ENCODE data around the gene MMP24.
A peak's percentile ranks its signal among the peaks of the same experiment; 100 is the strongest.
"Not testable (repeated sequence)": the region's sequence is repeated elsewhere in the genome, so short reads cannot be mapped to it uniquely, and the experiment has no call there.

Gene MMP24

DNA sequence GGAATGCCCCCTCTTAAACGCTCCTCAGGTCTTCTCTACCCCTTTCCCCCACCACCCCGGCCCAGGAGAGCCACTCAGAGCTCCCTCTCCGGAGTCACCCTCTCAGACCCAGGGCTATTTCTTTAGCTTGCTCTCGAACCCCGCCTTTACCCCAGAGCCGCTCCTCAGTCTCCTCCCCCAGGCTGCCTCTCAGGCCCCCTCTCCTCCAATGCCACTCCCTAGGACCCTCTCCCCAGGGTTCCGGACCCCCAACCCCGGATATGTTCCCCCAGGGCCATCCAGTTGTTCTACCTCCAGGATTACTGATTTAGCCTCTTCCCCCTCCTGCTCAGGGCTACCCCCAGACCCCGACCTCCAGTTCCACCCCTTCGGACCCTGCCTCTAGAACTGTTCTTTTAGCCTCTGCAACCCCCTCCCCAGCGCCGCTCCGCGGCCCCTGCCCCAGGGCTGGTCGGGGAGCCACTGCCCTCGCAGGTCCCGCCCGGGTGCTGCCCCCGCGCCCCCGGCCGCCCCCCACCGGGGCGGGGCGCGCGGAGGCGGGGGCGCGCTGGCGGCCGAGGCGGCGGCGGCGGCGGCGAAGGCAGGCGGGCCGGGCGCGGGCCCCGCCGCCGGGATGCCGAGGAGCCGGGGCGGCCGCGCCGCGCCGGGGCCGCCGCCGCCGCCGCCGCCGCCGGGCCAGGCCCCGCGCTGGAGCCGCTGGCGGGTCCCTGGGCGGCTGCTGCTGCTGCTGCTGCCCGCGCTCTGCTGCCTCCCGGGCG is at the start of gene MMP24:
Gene MMP24, plus strand, starts transcription at position 565 of the 758 bp plus-strand sequence. Its CDS starts 49 bp downstream, at position 614.
- DNase-seq = no peak

DNA sequence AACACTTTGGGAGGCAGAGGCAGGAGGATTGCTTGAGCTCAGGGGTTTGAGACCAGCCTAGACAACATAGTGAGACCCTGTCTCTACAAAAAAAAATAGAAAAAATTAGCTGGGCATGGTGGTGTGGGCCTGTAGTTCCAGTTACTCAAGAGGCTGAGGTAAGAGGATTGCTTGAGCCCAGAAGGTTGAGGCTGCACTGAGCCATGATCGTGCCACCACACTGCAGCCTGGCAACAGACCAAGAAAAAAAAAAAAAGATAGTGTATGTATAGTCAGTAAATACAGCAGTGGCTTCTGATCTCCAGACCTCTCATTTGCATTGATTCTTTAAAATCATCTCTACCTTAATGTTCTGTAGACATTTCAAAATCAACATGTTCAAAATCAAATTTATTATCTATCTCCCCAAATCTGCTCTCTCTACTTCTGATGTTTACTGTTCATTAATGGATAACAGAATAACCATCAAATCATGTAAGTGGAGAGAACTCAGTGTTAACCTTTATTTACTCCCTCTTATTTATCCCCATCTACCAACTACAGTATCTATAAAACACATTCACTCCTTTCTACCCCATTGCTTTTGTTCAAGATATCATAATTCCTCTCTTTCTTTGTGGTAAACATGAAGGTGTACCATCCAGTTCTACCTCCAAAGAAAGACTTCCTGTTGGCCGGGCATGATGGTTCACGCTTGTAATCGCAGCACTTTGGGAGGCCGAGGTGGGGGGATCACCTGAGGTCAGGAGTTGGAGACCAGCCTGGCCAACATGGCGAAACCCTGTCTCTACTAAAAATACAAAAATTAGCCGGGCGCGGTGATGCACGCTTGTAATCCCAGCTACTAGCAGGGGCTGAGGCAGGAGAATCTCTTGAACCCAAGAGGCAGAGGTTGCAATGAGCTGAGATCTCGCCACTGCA is 46.9 kb upstream of the MMP24 start:
- no peak for DNase-seq

- no peak for DNase-seq
These were observed 46.2 kb upstream of the MMP24 start for GRCh38 chr20:35180266-35180665.

DNA sequence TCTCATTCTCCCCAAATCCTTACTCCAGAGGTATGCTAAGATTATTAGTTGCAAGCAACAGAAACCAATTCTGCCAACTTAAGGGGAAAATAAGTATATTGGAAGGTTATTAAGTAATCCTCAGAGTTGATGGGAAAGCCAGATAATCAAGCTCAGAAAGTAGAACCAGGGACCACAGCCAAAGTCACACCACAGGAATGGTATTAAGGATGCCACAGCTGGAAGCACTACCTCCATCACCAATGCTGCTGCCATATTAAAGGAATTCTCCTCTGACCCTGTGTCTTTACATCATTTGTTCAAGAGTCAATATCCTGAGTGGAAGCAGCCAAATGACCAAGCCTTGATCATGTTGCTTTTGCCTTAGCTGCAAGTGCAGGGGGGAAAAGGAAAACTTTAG is 44.8 kb upstream of the MMP24 start:
- no peak for DNase-seq

- not testable (repeated sequence) for DNase-seq
These were observed 39.7 kb upstream of the MMP24 start for GRCh38 chr20:35186691-35187289.

DNA sequence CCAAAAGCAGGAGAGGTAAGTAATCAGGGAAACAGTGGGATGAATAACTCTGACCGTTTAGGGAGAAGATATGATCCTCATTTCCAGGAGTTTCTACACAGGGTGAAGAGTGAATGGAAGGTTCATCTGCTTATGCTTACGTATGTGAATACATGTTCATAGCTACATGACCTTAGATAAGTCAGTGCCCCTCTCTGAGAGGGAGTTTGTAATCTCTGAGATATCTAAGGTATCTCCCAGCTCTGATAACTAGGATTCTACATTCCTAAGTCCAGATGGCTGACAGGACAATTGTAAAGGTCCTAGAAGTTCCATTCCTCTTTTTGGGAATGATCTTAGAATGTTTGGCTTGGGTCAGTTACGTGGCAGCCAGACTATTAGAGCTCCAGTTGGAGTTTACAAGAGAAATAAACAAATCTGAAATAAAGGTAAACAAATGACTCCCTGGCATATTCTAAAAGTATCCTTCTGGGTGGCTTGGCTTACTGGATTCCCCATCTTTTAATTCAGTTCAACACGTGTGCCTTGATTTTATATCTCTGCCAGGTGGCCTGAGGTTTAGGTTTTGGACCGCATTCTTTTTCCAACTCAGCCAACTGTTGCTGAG is 38.8 kb upstream of the MMP24 start:
- DNase-seq = no peak

DNA sequence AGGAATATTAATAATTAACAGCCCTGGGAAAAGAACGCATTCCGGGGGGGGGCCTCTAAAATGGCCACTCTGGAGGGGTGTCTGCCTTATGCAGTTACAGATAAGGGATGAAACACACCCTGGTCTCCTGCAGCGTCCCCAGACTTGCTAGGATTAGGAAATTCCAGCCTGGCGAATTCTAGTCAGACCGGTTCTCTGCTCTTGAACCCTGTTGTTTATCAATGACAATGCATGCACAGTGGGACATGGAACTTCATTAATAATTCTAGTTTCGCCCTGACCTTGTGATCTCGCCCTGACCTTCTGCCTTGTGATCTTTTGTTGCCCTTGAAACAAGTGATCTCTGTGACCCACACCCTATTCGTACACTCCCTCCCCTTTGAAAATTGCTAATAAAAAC is 37.3 kb upstream of the MMP24 start:
- not testable (repeated sequence) for DNase-seq

- DNase-seq = no peak
These were observed 35.9 kb upstream of the MMP24 start for GRCh38 chr20:35190556-35190955.

GRCh38 chr20:35191419-35192117 is 34.9 kb upstream of the MMP24 start:
- no peak for DNase-seq

- DNase-seq = no peak
These were observed 34.2 kb upstream of the MMP24 start for GRCh38 chr20:35192118-35192872.

DNA sequence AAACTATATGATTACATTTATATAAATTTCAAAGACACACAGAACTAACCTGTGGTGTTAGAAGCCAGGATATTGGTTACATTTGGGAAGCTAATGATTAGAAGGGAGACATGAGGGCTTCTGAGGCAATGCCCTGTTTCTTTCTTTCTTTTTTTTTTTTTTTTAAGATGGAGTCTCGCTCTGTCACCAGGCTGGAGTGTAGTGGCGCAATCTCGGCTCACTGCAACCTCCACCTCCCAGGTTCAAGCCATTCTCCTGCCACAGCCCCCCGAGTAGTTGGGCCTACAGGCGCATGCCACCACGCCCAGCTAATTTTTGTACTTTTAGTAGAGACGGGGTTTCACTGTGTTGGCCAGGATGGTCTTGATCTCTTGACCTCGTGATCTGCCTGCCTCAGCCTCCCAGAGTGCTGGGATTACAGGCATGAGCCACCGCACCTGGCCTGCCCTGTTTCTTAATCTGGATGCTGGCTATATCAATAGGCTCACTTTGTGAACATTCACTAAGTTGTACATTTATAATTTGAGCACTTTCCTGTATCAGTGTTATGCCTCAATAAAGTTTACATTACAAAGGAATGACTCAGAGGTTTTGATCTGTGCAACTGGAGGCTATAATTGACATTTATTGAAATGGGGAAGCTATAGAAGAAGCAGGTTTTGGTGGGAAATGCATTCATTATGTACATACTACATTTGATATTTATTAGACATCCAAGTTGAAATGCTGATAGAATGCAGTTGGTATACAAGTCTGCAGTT is 33.3 kb upstream of the MMP24 start:
- not testable (repeated sequence) for DNase-seq

DNA sequence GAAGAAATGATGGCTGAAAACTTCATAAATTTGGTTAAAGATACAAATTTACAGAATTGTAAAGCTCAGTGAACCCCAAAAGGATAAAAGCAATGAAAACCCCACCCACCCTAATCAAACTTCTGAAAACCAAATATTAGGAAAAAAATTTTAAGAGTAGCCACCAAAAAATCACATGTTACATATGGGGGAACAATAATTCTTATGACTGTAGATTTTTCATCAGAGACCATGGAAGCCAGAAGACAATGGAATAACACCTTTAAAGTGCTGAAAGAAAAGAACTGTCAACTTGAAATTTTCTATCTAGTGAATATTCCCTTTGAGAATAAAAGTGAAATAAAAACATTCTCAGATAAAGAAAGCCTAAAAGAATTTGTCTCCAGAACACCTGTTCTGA is 30.2 kb upstream of the MMP24 start:
- DNase-seq = no peak

DNA sequence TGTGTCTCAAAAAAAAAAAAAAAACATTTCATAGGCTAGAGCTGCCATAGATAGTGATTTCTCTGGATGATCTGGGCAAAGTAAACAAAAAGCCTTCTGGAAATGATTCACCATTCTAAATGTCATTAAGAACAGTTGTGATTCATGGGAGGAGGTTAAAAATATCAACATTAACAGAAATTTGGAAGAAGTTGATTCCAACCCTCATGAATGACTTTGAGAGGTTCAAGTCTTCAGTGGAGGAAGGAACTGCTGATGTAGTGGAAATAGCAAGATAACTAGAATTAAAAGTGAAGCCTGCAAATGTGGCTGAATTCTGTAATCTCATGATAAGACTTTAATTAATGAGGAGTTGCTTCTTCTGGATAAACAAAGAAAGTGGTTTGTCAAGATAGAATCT is 26.8 kb upstream of the MMP24 start:
- DNase-seq = no peak

DNA sequence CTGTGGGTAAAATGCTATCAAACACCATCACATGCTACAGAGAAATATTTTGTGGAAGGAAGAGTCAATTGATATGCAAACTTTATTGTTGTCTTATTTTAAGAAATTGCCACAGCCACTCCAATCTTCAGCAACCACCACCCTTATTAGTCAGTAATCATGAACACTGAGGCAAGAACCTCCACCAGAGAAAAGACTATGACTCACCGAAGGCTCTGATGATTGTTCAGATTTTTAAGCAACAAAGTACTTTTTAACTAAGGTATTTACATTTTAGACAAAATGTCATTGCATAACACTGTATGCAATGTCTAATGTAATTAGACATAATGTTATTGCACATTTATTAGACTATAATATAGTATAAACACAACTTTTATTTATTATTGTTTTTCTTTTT is 26.2 kb upstream of the MMP24 start:
- peak; percentile 62 to 85 for DNase-seq

DNA sequence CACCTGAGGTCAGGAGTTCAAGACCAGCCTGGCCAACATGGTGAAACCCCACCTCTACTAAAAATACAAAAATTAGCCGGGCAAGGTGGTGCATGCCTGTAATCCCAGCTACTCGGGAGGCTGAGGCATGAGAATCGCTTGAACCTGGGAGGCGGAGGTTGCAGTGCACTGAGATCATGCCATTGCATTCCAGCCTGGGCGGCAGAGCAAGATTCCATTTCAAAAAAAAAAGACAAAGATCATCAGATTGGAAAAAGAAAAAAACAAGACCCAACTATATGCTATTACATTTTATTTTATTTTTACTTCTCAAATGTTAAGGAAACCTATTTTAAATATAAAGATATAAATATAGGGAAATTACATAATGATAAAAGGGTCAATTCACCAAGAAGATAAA is 25.0 kb upstream of the MMP24 start:
- not testable (repeated sequence) for DNase-seq

DNA sequence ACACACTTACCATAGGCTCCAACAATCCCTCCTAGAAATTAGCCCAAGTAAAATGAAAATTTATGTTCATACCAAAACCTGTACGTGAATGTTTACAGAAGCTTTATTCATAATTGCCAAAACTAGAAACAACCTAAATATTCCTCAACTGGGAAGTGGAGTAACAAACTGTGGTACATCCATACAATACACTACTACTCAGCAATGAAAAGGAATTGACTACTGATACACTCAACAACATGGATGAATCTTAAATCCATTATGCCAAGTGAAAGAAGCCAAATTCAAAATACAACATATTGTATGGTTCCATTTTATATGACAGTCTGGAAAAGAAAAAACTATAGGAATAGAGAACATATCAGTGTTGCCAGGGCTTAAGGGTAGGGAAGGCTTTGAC is 19.7 kb upstream of the MMP24 start:
- DNase-seq = no peak

GRCh38 chr20:35207950-35208611 is 18.4 kb upstream of the MMP24 start:
- peak; percentile 60 to 92 for DNase-seq

- DNase-seq = peak in 1 of 2 donors; percentile 58
These were observed 11.2 kb upstream of the MMP24 start for GRCh38 chr20:35215066-35215956.

DNA sequence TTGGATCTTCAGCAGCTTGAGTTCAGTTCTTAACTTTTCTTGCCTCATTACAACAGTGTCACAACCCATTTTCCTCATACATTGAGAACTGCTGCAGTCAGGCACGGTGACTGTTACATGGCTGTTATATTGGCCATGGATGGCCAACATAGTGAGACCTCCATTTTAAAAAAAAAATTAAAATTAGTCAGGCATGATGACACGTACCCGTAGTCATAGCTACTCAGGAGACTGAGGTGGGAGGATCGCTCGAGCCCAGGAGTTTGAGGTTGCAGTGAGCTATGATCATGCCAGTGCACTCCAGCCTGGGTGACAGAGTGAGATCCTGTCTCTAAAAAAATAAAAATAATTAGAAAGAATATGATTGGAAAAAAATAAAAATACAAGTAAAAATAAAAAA is 9.9 kb upstream of the MMP24 start:
- no peak for DNase-seq
